WTC11 (cell line): ENCODE measurements around the gene ELOVL2.

Source experiments
- CDX4 ChIP-seq: fragments of 250-450 bp; sonication (Bioruptor Pico); IDR thresholded peaks from 2 replicates; pipeline ENCODE4 v1.9.0; 2021; ENCODE audit warnings: moderate library complexity, mild to moderate bottlenecking, inconsistent platforms, borderline replicate concordance
- ESRRA ChIP-seq: sonication (generic); formaldehyde crosslinking; IDR thresholded peaks from 2 replicates; pipeline ENCODE4 v1.8.1; 2022; ENCODE audit warnings: mild to moderate bottlenecking, missing genetic modification reagents, borderline replicate concordance
- IRF2 ChIP-seq: sonication (generic); formaldehyde crosslinking; IDR thresholded peaks from 2 replicates; pipeline ENCODE4 v1.8.0; 2022; ENCODE audit warnings: low read depth, missing genetic modification reagents, borderline replicate concordance
- SMAD4 ChIP-seq: sonication (generic); formaldehyde crosslinking; IDR thresholded peaks from 2 replicates; pipeline ENCODE4 v1.8.0; 2022; ENCODE audit warnings: mild to moderate bottlenecking, missing genetic modification reagents

GRCh38 chr6:11064836-11065235, 20.7 kb upstream of the ELOVL2 start:
- no peak for TF ChIP-seq ESRRA (CRISPR knock-in tag)
- no peak for TF ChIP-seq SMAD4 (CRISPR knock-in tag)
- TF ChIP-seq CDX4 (CRISPR knock-in tag) = no peak
- TF ChIP-seq IRF2 (CRISPR knock-in tag) = no peak
